ENCODE data around the gene SLC2A4. TPM values are rescaled to one million over a fixed set of nuclear protein-coding genes. Genes with fewer than 3 reads are reported as not detected.

Gene SLC2A4
- total RNA-seq, 1 experiment from 2014 or later, result not detected

DNA sequence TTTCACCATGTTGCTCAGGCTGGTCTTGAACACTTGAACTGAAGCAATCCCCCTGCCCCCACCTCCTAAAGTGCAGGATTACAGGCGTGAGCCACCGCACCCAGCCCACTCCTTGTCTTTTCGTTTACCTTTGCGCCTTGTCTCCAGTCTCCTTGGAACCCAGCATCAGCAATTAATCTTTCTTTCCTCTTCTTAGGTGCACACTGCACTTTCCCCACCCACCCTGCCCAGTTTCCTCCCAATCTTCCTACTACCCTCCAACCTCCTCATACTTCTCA, 17.8 kb upstream of the SLC2A4 start:
- H3K4me1 ChIP-seq (ENCODE audit: low read length), result no peaks in the 10 kb centered on the region
- H3K9me2 ChIP-seq (replicated peaks; ENCODE audit: insufficient read depth, low read length), result no peaks in the 10 kb centered on the region
- H2AFZ ChIP-seq (ENCODE audit: low read length), result no peak overlapping the region
- no peak overlapping the region for H3K4me2 ChIP-seq (ENCODE audit: low read depth, low read length, poor library complexity, severe bottlenecking)
- no peaks in the 10 kb centered on the region for H3K36me3 ChIP-seq (ENCODE audit: insufficient read depth, low read length)
- no peaks in the 10 kb centered on the region for H3K79me2 ChIP-seq (ENCODE audit: low read length)
- H3K9me3 ChIP-seq (ENCODE audit: low read length), result no peaks in the 10 kb centered on the region
- H3K27me3 ChIP-seq (ENCODE audit: low read length), result no peaks in the 10 kb centered on the region
- H3K27ac ChIP-seq (ENCODE audit: low read length), result no peak overlapping the region
- DNase-seq, result no peak
- H3K9ac ChIP-seq (ENCODE audit: low read length), result no peak overlapping the region
- H3K4me3 ChIP-seq (ENCODE audit: low read length), result no peak overlapping the region
- no peaks in the 10 kb centered on the region for H4K20me1 ChIP-seq (ENCODE audit: insufficient read depth, low read depth, low read length)

- Histone ChIP-seq H3K4me1 (ENCODE audit: low read length) (no peaks in the 10 kb centered on the region), H3K79me2 (ENCODE audit: low read length) (no peaks in the 10 kb centered on the region), H3K4me3 (ENCODE audit: low read length) (no peak overlapping the region), H3K4me2 (ENCODE audit: low read depth, low read length, poor library complexity, severe bottlenecking) (no peak overlapping the region), H3K27me3 (ENCODE audit: low read length) (no peaks in the 10 kb centered on the region), H3K9ac (ENCODE audit: low read length) (no peak overlapping the region), H4K20me1 (ENCODE audit: insufficient read depth, low read depth, low read length) (no peaks in the 10 kb centered on the region), H3K27ac (ENCODE audit: low read length) (no peak overlapping the region), H2AFZ (ENCODE audit: low read length) (no peak overlapping the region), H3K9me3 (ENCODE audit: low read length) (no peaks in the 10 kb centered on the region), H3K9me2 (replicated peaks; ENCODE audit: insufficient read depth, low read length) (no peaks in the 10 kb centered on the region), H3K36me3 (ENCODE audit: insufficient read depth, low read length) (no peaks in the 10 kb centered on the region)
- no peak for DNase-seq
Observed at GRCh38 chr17:7266784-7267183, 14.7 kb upstream of the SLC2A4 start.

DNA sequence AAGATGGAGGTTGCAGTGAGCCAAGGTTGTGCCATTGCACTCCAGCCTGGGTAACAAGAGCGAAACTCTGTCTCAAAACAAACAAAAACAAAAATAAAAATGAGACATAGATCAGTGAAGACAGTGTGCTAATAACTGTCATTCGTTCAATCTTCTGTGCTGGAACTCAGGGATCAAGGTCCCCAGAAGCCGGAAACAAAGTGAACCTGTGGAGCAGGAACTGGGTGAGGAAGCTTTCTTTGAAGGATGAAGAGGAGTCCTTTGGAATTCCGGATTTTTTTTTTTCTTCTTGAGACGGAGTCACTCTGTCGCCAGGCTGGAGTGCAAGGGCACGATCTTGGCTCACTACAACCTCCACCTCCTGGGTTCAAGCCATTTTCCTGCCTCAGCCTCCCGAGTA, 2.1 kb upstream of the SLC2A4 start:
- Histone ChIP-seq H3K4me1 (ENCODE audit: low read length) (peaks cover 21% of the 10 kb centered on the region), H4K20me1 (ENCODE audit: insufficient read depth, low read depth, low read length) (no peaks in the 10 kb centered on the region), H3K9me3 (ENCODE audit: low read length) (no peaks in the 10 kb centered on the region), H3K9ac (ENCODE audit: low read length) (no peak overlapping the region), H3K27me3 (ENCODE audit: low read length) (no peaks in the 10 kb centered on the region), H3K4me2 (ENCODE audit: low read depth, low read length, poor library complexity, severe bottlenecking) (no peak overlapping the region), H3K4me3 (ENCODE audit: low read length) (no peak overlapping the region), H3K9me2 (replicated peaks; ENCODE audit: insufficient read depth, low read length) (no peaks in the 10 kb centered on the region), H3K79me2 (ENCODE audit: low read length) (no peaks in the 10 kb centered on the region), H2AFZ (ENCODE audit: low read length) (no peak overlapping the region), H3K27ac (ENCODE audit: low read length) (no peak overlapping the region), H3K36me3 (ENCODE audit: insufficient read depth, low read length) (no peaks in the 10 kb centered on the region)
- DNase-seq, result no peak

- H3K9me3 ChIP-seq (ENCODE audit: low read length), result no peaks in the 10 kb centered on the region
- H3K9ac ChIP-seq (ENCODE audit: low read length), result peak overlapping the region; percentile 53
- peak overlapping the region; percentile 47 for H2AFZ ChIP-seq (ENCODE audit: low read length)
- peaks cover 21% of the 10 kb centered on the region for H3K4me1 ChIP-seq (ENCODE audit: low read length)
- peak; percentile 95 for DNase-seq
- H3K79me2 ChIP-seq (ENCODE audit: low read length), result no peaks in the 10 kb centered on the region
- H4K20me1 ChIP-seq (ENCODE audit: insufficient read depth, low read depth, low read length), result no peaks in the 10 kb centered on the region
- H3K9me2 ChIP-seq (replicated peaks; ENCODE audit: insufficient read depth, low read length), result no peaks in the 10 kb centered on the region
- H3K27me3 ChIP-seq (ENCODE audit: low read length), result no peaks in the 10 kb centered on the region
- no peak overlapping the region for H3K27ac ChIP-seq (ENCODE audit: low read length)
- H3K4me3 ChIP-seq (ENCODE audit: low read length), result peak overlapping the region; percentile 61
- peak overlapping the region; percentile 76 for H3K4me2 ChIP-seq (ENCODE audit: low read depth, low read length, poor library complexity, severe bottlenecking)
- H3K36me3 ChIP-seq (ENCODE audit: insufficient read depth, low read length), result no peaks in the 10 kb centered on the region
Observed at GRCh38 chr17:7280519-7281073, 922 bp upstream of the SLC2A4 start.

GRCh38 chr17:7281953-7282751, 634 bp downstream of the SLC2A4 start:
- H3K9ac ChIP-seq (ENCODE audit: low read length), result peak overlapping the region; percentile 45; the same call in 1 of the 2 replicates
- no peaks in the 10 kb centered on the region for H3K27me3 ChIP-seq (ENCODE audit: low read length)
- H3K4me3 ChIP-seq (ENCODE audit: low read length), result peak overlapping the region; percentile 61; the same call in 1 of the 2 replicates
- H4K20me1 ChIP-seq (ENCODE audit: insufficient read depth, low read depth, low read length), result no peaks in the 10 kb centered on the region
- DNase-seq, result no peak
- no peak overlapping the region for H2AFZ ChIP-seq (ENCODE audit: low read length)
- no peaks in the 10 kb centered on the region for H3K36me3 ChIP-seq (ENCODE audit: insufficient read depth, low read length)
- H3K9me3 ChIP-seq (ENCODE audit: low read length), result no peaks in the 10 kb centered on the region
- peaks cover 28% of the 10 kb centered on the region for H3K4me1 ChIP-seq (ENCODE audit: low read length)
- no peaks in the 10 kb centered on the region for H3K79me2 ChIP-seq (ENCODE audit: low read length)
- no peak overlapping the region for H3K27ac ChIP-seq (ENCODE audit: low read length)
- no peaks in the 10 kb centered on the region for H3K9me2 ChIP-seq (replicated peaks; ENCODE audit: insufficient read depth, low read length)
- H3K4me2 ChIP-seq (ENCODE audit: low read depth, low read length, poor library complexity, severe bottlenecking), result peak overlapping the region; percentile 76

DNA sequence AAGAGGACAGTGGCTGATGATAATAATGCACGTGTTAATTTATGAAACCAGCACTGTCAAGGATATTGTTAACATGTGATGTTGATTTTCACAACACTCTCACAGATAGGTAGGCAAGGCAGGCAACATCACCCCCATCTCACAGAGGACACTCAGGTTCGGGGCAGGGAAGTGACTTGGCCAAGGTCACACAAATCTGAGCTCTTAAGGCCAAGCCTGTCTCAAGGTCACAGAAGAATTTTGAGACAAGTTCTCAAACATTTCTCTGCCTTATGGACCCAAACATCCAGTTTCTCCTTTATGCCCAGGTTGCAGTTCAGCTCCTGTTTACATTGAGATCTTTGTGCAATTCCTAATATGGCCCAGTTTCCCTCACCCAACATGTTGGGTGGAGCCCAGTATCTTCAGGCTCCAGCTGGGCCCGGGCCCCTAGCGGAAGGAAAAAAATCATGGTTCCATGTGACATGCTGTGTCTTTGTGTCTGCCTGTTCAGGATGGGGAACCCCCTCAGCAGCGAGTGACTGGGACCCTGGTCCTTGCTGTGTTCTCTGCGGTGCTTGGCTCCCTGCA, 1.3 kb downstream of the SLC2A4 start:
- peak; percentile 57 for DNase-seq
- H2AFZ ChIP-seq (ENCODE audit: low read length), result no peak overlapping the region
- H3K27me3 ChIP-seq (ENCODE audit: low read length), result no peaks in the 10 kb centered on the region
- H3K27ac ChIP-seq (ENCODE audit: low read length), result no peak overlapping the region
- H3K9ac ChIP-seq (ENCODE audit: low read length), result no peak overlapping the region
- H4K20me1 ChIP-seq (ENCODE audit: insufficient read depth, low read depth, low read length), result no peaks in the 10 kb centered on the region
- no peaks in the 10 kb centered on the region for H3K9me3 ChIP-seq (ENCODE audit: low read length)
- H3K4me1 ChIP-seq (ENCODE audit: low read length), result peaks cover 28% of the 10 kb centered on the region
- no peaks in the 10 kb centered on the region for H3K9me2 ChIP-seq (replicated peaks; ENCODE audit: insufficient read depth, low read length)
- no peaks in the 10 kb centered on the region for H3K79me2 ChIP-seq (ENCODE audit: low read length)
- H3K4me2 ChIP-seq (ENCODE audit: low read depth, low read length, poor library complexity, severe bottlenecking), result no peak overlapping the region
- H3K4me3 ChIP-seq (ENCODE audit: low read length), result no peak overlapping the region
- H3K36me3 ChIP-seq (ENCODE audit: insufficient read depth, low read length), result no peaks in the 10 kb centered on the region

DNA sequence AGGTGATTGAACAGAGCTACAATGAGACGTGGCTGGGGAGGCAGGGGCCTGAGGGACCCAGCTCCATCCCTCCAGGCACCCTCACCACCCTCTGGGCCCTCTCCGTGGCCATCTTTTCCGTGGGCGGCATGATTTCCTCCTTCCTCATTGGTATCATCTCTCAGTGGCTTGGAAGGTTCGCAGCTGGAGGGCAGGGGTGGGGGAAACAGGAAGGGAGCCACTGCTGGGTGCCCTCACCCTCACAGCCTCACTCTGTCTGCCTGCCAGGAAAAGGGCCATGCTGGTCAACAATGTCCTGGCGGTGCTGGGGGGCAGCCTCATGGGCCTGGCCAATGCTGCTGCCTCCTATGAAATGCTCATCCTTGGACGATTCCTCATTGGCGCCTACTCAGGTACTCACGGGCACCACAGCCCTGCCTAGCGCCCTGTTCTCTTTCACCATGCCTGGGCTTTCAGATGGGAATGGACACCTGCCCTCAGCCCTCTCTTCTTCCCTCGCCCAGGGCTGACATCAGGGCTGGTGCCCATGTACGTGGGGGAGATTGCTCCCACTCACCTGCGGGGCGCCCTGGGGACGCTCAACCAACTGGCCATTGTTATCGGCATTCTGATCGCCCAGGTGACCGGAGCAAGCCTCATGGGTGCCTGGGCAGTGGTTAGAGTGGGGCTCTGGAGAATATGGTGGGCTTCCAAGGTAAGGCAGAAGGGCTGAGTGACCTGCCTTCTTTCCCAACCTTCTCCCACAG, 2.1 kb downstream of the SLC2A4 start:
- no peak overlapping the region for H3K27ac ChIP-seq (ENCODE audit: low read length)
- no peaks in the 10 kb centered on the region for H3K36me3 ChIP-seq (ENCODE audit: insufficient read depth, low read length)
- peaks cover 28% of the 10 kb centered on the region for H3K4me1 ChIP-seq (ENCODE audit: low read length)
- no peaks in the 10 kb centered on the region for H4K20me1 ChIP-seq (ENCODE audit: insufficient read depth, low read depth, low read length)
- H2AFZ ChIP-seq (ENCODE audit: low read length), result no peak overlapping the region
- H3K27me3 ChIP-seq (ENCODE audit: low read length), result no peaks in the 10 kb centered on the region
- H3K9me3 ChIP-seq (ENCODE audit: low read length), result no peaks in the 10 kb centered on the region
- H3K9me2 ChIP-seq (replicated peaks; ENCODE audit: insufficient read depth, low read length), result no peaks in the 10 kb centered on the region
- H3K9ac ChIP-seq (ENCODE audit: low read length), result no peak overlapping the region
- H3K4me3 ChIP-seq (ENCODE audit: low read length), result no peak overlapping the region
- H3K79me2 ChIP-seq (ENCODE audit: low read length), result no peaks in the 10 kb centered on the region
- DNase-seq, result no peak
- no peak overlapping the region for H3K4me2 ChIP-seq (ENCODE audit: low read depth, low read length, poor library complexity, severe bottlenecking)

DNA sequence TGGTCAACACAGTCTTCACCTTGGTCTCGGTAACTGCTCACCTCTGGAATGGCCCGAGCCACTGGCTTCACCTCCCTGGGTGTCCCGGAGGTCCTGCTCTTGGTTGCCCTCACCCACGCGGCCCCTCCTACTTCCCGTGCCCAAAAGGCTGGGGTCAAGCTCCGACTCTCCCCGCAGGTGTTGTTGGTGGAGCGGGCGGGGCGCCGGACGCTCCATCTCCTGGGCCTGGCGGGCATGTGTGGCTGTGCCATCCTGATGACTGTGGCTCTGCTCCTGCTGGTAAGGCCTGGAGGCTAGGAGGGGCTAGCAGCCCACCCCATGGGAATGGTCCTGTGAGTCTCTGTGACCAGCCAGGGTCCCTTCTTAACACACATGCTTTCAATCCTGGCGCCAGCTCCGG, 3.4 kb downstream of the SLC2A4 start:
- Histone ChIP-seq H3K4me3 (ENCODE audit: low read length) (no peak overlapping the region), H3K36me3 (ENCODE audit: insufficient read depth, low read length) (no peaks in the 10 kb centered on the region), H3K4me2 (ENCODE audit: low read depth, low read length, poor library complexity, severe bottlenecking) (no peak overlapping the region), H3K27me3 (ENCODE audit: low read length) (no peaks in the 10 kb centered on the region), H3K27ac (ENCODE audit: low read length) (no peak overlapping the region), H3K9me3 (ENCODE audit: low read length) (no peaks in the 10 kb centered on the region), H3K9ac (ENCODE audit: low read length) (no peak overlapping the region), H3K4me1 (ENCODE audit: low read length) (peaks cover 28% of the 10 kb centered on the region), H3K9me2 (replicated peaks; ENCODE audit: insufficient read depth, low read length) (no peaks in the 10 kb centered on the region), H2AFZ (ENCODE audit: low read length) (no peak overlapping the region), H3K79me2 (ENCODE audit: low read length) (no peaks in the 10 kb centered on the region), H4K20me1 (ENCODE audit: insufficient read depth, low read depth, low read length) (no peaks in the 10 kb centered on the region)
- no peak for DNase-seq
